GM12874 (cell line): Measurements from ENCODE around the gene HPCAL1.

Experiments used
- CTCF ChIP-seq: IDR thresholded peaks from 2 replicates; pipeline ENCODE4 v1.5.1; 2011; ENCODE audit warnings: low read depth, mild to moderate bottlenecking, control low read depth, low read length, moderate library complexity; ENCODE audit not compliant: insufficient read depth

HPCAL1 gene

GRCh38 chr2:10309286-10309685 is 6.6 kb downstream of the HPCAL1 start:
- TF ChIP-seq CTCF = no peak

GRCh38 chr2:10310309-10310888 is 7.7 kb downstream of the HPCAL1 start:
- no peak for TF ChIP-seq CTCF

GRCh38 chr2:10311736-10312135 is 9.0 kb downstream of the HPCAL1 start:
- no peak for TF ChIP-seq CTCF

GRCh38 chr2:10312437-10312957 is 9.8 kb downstream of the HPCAL1 start:
- no peak for TF ChIP-seq CTCF

GRCh38 chr2:10316336-10316735 is 13.6 kb downstream of the HPCAL1 start:
- TF ChIP-seq CTCF = no peak

- no peak for TF ChIP-seq CTCF
These were observed 14.2 kb downstream of the HPCAL1 start for GRCh38 chr2:10316860-10317259.

- TF ChIP-seq CTCF = 0 out of 2 replicates have a peak, but pooled peaks have one; percentile 16
These were observed 14.9 kb downstream of the HPCAL1 start for GRCh38 chr2:10317646-10318045.
